IPS-NIHi7 (cell line): ENCODE data around the gene TMEM126B.
"Not testable (repeated sequence)": the region's sequence is repeated elsewhere in the genome, so short reads cannot be mapped to it uniquely, and the experiment has no call there.

ENCODE experiments used
- DNase-seq: peaks from one replicate; pipeline ENCODE4 v3.0.0; 2012; ENCODE audit warnings: mixed read lengths; ENCODE audit errors: extremely low spot score

Gene TMEM126B

GRCh38 chr11:85627998-85628770 is at the start of gene TMEM126B:
Gene TMEM126B, plus strand, starts transcription at chr11:85628593. Its CDS starts 15 bp downstream, at chr11:85628608.
- peak; percentile 94 for DNase-seq

- no peak for DNase-seq
Measured at GRCh38 chr11:85582111-85582510, 46.3 kb upstream of the TMEM126B start.

GRCh38 chr11:85589373-85589772 is 39.0 kb upstream of the TMEM126B start:
- DNase-seq, result peak; percentile 10

- peak; percentile 34 for DNase-seq
Measured at GRCh38 chr11:85590848-85591483, 37.4 kb upstream of the TMEM126B start.

- DNase-seq, result peak; percentile 20
Measured at GRCh38 chr11:85595285-85595884, 33.0 kb upstream of the TMEM126B start.

- DNase-seq, result no peak
Measured at GRCh38 chr11:85596886-85597285, 31.5 kb upstream of the TMEM126B start.

GRCh38 chr11:85599083-85599482 is 29.3 kb upstream of the TMEM126B start:
- no peak for DNase-seq

GRCh38 chr11:85602526-85603213 is 25.7 kb upstream of the TMEM126B start:
- DNase-seq, result no peak

GRCh38 chr11:85603220-85603619 is 25.2 kb upstream of the TMEM126B start:
- no peak for DNase-seq

GRCh38 chr11:85606237-85606636 is 22.2 kb upstream of the TMEM126B start:
- not testable (repeated sequence) for DNase-seq

- not testable (repeated sequence) for DNase-seq
Measured at GRCh38 chr11:85608621-85609020, 19.8 kb upstream of the TMEM126B start.

GRCh38 chr11:85609286-85609685 is 19.1 kb upstream of the TMEM126B start:
- DNase-seq, result not testable (repeated sequence)

GRCh38 chr11:85611643-85612042 is 16.8 kb upstream of the TMEM126B start:
- not testable (repeated sequence) for DNase-seq

GRCh38 chr11:85619499-85619898 is 8.9 kb upstream of the TMEM126B start:
- no peak for DNase-seq

GRCh38 chr11:85620256-85620655 is 8.1 kb upstream of the TMEM126B start:
- DNase-seq, result no peak

- DNase-seq, result no peak
Measured at GRCh38 chr11:85626496-85626895, 1.9 kb upstream of the TMEM126B start.

GRCh38 chr11:85627332-85627997 is 928 bp upstream of the TMEM126B start, which contains the start of gene DLG2:
Gene DLG2, minus strand, starts transcription at chr11:85627344.
- peak; percentile 9 for DNase-seq

GRCh38 chr11:85628771-85629341 is 463 bp downstream of the TMEM126B start:
- DNase-seq, result peak; percentile 5

- no peak for DNase-seq
Measured at GRCh38 chr11:85634747-85635146, 6.4 kb downstream of the TMEM126B start.

GRCh38 chr11:85643191-85643614 is 14.8 kb downstream of the TMEM126B start:
- DNase-seq, result no peak

GRCh38 chr11:85647078-85647477 is 18.7 kb downstream of the TMEM126B start:
- no peak for DNase-seq
